NOMO-1 treated with dmso at 0.1 percent for 144 hours (cell line): ENCODE measurements around the gene CMTM4.
"Not testable (repeated sequence)": the region's sequence is repeated elsewhere in the genome, so short reads cannot be mapped to it uniquely, and the experiment has no call there.

Experiments used
- DNase-seq: peaks from one replicate; lab custom pipeline; 2025; ENCODE audit not compliant: unreplicated experiment; lab: John Stamatoyannopoulos, UW

Gene CMTM4

DNA sequence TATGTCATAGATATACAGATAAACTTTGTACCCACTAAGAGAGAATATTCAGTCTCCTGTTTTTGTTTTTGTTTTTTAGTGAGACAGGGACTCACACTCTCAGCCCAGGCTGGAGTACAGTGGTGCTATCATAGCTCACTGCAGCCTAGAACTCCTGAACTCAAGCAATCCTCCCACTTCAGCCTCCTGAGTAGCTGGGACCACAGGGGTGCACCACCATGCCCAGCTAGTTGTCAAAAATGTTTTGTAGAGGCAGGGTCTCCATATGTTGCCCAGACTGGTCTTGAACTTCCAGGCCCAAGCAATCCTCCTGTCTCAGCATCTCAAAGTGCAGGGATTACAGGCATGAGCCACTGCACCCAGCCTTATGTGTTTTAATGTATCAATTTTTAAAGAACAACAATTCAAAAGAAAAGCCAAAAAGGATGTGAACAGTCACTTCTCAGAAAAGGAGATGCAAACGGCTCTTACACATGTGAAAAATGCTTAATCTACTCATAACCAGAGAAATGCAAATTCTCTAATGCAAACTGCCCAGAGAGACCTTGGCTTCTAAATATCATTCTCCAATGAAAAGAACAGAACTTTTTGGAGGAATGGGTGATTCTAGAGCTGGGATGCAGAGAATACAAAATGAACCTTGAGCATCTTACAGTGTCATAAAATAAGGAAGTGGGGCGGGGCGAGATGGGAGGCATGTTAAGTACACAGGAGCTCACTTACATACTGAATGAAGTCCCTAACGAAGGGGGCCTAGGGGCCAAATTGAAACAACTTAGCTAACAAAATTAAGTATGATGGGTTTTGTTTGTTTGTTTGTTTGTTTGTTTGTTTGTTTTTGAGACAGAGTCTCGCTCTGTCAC is 99.3 kb downstream of the CMTM4 start:
- DNase-seq: no peak

GRCh38 chr16:66596559-66596958 is 100.0 kb downstream of the CMTM4 start:
- not testable (repeated sequence) for DNase-seq

- no peak for DNase-seq
Measured at GRCh38 chr16:66594739-66595138, 101.8 kb downstream of the CMTM4 start.

- no peak for DNase-seq
Measured at GRCh38 chr16:66592814-66593213, 103.7 kb downstream of the CMTM4 start.

GRCh38 chr16:66592241-66592640 is 104.3 kb downstream of the CMTM4 start:
- DNase-seq: no peak

DNA sequence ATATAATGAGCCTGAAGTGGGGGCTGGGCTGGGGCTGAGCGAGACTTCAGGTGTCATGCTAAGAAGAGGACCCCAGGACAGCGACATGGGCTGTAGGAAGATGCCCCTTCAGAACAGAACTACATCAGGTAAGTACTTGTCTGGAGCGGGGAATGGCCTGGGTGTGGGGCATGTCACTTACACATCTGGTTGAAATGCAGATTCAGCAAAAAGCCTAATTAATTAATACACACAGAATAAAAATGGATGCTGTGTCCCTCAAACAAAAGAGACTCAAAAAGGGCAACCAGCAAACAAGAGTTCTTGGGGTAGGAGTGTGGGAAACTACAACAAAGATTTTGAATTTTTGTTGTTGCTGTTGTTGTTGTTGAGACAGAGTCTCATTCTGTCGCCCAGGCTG is 105.5 kb downstream of the CMTM4 start:
- no peak for DNase-seq

DNA sequence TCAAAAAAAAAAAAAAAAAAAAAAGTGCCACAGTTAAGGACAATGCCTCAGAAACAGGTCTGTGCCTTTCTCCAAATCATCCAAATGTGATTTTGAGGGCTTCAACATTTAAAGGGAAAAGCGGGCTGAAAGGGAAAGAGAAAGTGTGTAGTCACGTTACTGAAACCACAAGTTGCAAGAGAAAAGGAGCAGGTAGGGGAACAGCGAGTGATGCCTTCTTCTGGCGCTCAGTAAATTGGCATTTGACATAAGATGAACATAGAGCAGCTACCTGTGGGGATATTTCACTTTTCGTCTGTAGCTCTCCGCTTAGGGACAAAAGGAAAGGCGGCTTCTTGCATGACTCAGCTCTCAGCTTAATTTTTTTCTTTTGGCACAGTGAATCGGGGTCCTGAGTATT is 106.2 kb downstream of the CMTM4 start:
- DNase-seq: peak; percentile 4

- DNase-seq: peak; percentile 31
Measured at GRCh38 chr16:66588981-66589713, 107.4 kb downstream of the CMTM4 start.

GRCh38 chr16:66587881-66588600 is 108.5 kb downstream of the CMTM4 start:
- DNase-seq: no peak

DNA sequence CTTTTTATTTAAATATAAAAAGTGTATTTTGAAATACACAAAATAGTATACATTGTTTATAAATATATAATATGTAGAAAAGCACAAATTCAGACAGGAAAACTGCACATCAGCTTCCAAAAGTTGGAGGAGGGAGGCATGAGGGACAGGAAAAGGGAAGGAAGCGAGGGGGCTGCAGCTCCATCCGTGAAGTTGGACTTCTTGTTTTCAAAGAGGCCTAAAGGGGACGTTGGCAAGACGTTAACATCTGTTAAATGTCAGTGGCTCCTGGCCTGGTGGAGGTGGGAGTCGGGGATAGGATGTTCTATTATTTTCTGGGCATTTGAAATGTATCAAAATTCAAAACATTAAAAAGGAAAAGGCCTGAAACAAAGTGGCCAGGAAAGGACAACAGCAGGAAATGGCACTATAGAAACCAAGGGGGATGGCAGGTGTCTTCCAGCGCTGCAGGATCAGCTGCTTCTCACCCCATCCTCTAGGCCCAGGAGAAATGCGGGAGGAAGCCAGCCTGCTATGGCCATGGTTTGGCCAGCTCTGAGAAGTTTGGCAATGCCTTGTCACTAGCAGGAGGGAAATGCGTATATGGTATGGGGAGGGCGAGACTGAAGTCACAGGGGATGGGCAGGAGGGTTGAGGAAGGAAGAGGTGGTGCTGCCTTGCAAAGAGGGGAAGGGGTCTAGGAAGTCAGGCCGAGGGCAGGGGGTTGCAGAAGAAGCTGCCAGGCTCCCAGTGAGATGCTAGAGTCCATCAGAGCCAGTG is 110.9 kb downstream of the CMTM4 start:
- peak; percentile 7 for DNase-seq

- no peak for DNase-seq
Measured at GRCh38 chr16:66581246-66581952, 115.1 kb downstream of the CMTM4 start.

DNA sequence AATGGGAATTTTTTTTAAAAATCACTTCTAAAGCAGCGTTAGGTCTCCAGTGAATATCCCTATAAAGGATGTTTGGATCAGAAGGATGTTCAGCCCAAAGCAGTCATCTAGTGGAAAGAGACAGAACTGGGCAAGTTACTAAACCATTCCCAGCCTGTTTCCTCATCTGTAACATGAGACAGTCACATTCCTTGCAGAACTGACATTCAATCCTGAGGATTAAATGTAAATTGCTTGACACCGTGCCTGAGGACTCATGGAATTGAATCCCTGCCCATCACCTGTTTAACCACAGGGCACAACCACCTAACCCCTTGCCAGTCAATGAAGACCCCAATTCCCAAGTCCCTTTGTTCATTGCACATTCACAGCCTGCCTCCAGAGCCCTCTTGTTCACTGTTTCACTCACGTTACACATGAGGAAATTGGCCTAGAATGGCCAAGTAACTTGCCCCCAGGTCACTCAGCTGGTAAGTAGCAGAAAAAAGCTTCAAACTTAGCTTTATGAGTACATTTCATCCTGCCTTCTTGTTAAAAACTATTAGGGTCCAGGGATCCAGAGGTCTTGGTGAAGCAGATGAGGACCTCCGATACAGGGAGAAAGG is 115.8 kb downstream of the CMTM4 start:
- no peak for DNase-seq

DNA sequence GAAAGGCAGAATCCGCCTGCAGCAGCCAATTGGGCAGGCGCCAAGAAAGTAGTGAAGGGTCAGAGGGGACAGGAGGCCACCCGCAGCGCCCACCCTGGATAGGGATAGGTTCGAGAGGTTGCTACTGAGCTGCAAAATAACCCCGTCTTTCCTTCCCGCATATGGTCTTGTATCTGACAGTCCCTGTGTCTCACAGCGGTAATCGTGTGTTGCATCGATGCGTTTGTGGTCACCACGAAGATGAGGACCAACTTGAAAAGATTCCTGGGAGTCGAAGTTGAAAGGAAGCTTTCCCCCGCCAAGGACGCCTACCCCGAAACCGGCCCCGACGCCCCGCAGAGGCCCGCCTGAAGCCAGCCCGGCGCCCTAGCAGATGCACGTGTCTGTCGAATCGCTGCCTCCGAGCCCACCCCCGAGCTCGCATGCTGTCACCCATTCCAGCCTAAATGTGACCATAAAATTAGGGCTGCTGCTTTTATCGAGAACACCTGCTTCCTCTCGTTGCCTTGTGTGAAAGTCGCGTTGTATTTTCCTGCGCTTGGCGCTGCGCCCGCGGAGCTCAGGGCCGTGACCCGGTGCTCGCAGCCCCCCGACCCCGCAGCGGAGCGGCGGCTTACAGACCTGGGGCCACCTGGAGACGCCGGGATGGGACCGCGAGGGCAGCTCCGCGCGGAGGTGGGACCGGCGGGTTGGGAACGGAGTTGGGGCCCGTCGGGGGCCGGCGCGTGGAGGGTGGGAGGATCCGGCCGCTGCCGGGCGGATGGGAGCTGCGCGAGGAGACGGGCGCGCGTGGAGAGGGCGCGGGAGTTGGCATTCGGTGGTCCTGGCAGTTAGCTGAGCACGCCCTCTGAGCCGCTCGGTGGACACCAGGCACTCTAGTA is 117.7 kb downstream of the CMTM4 start, which contains the start of gene CMTM2:
Gene CMTM2, plus strand, starts transcription at position 813 of the 881 bp plus-strand sequence. CDS start 145 bp downstream, outside the sequence.
- no peak for DNase-seq

DNA sequence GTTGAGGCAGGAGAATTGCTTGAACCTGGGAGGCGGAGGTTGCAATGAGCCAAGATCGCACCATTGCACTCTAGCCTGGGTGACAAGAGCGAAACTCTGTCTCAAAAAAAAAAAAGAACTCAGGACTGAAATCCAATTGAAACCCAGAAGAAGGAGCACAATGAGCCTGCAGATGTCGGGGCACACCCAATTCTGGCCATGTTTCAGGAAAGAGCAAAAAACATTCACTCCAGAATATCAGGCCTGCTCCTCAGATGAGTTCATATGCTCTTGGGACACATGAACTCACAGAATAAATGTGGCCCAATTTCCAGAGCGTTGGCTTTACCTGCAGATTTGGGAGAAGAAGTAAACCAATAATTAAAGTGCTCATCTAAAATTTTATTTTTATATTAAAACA is 120.2 kb downstream of the CMTM4 start:
- DNase-seq: no peak

DNA sequence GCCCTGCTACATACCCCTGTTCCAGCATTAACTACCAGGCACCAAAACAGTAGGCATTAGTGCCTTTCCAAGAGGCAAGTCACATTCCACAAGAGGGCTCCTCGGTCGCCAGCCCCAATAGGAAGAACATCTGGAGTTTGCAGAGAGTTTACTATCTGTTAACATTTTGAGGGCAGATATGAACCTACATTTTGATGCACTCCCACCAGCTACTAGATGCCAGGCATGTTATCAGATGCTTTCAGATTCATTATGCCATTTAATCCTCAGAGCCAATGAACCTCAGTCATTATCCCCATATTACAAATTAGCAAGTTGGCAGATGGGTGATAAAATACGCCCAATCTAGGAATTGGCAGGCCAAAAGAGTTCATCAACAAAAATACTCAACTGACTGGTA is 121.5 kb downstream of the CMTM4 start:
- no peak for DNase-seq

DNA sequence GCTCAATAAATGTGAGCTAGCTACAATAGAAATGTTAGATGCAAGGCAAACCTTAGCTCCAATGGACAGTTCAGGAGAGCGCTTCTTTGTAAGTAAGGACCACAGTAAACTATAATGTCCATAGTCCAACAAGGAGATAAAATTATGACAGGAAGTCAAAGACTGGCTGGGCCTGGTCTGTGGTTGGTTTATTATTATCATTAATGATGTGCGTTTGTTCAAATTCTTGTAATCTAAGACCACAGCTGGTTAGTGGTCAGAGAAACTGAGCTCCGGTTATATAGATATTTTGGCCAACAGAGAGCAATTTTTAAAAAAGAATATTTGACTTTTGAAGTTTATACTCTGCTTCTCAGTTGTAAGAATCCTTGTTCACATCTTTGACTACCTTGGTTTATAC is 122.0 kb downstream of the CMTM4 start:
- DNase-seq: no peak

DNA sequence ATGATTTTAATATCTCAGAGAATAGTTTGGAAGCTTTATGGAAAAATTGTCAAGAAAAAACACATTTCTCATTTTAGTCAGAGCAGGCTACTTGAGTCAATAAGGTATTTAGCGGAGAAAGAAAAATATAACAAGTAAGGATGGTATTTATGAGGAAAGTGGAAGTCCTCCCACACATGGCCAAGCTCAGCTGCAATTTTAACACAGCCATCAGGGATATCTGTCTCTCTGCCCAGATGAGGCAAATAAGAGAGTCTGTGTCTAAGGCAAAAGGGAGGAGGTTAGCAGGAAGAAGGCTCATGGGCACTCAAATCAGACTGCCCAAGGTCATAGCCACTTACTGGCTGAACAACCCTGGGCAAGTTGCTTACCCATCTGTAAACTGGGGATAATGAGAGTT is 122.5 kb downstream of the CMTM4 start:
- no peak for DNase-seq

DNA sequence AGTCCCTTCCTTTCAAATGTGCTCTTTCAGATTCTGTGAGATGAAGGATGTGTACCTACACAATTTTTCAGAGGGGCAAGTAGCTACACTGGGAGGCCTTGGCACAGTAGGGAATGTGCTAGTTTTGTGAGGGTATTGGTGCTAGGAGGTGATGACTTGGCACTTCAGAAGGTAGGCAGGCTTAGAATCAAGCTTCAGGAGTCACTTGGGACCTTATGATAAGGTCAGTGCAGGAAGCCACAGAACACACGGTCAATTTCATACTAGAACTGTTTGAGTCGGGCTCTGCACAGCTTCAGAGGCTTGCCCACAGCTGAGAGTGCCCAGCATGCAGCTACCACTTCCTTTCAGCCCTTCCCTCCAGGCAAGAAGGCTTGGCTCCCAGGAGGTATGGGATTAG is 124.2 kb downstream of the CMTM4 start:
- no peak for DNase-seq
